Measurements from ENCODE around the gene NFIX. TPM values are rescaled to one million over a fixed set of nuclear protein-coding genes. Genes with fewer than 3 reads are reported as not detected.

The NFIX gene
- total and polyA plus RNA-seq, 7 donors = 22.2 to 347 (median 220) TPM

DNA sequence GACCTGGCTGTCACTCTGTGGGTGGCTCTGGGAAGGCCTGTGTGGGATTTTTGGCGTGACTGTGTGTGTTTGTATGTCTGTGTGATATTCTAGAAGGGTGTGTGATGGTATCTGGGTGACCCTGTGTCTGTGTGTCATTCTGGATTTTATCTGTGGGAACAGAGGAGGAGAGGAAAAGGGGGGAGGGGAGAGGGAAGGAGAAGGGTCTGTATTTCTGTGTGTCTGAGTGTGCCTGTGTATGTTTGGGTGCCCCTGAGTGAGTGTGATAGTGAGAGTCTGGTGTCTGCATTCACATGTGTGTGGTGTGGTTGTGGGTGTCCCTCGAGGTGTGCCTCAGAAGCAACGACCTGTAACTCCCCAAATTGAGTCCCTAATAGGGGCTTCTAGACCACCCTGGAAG is 8.1 kb upstream of the NFIX start:
- Histone ChIP-seq H3K4me1 (peaks cover 16% of the 10 kb centered on the region), H3K9me3 (no peaks in the 10 kb centered on the region), H3K27ac (no peak overlapping the region), H3K36me3 (ENCODE audit: insufficient read depth in 1 of 2, low read depth in 1 of 2) (no peaks in the 10 kb centered on the region), H3K4me3 (no peak overlapping the region), H3K27me3 (ENCODE audit: insufficient read depth in 3 of 3, low read length in 2 of 3) (no peaks in the 10 kb centered on the region)
- intact Hi-C loops (cut with DNase I) = no loop called here
- WGBS, 3 donors = 83 to 84% (median 84%) methylated on average over 3 of the region's 3 CpGs
- no peak for DNase-seq
- ATAC-seq = no peak
- TF ChIP-seq, protein P1, sequence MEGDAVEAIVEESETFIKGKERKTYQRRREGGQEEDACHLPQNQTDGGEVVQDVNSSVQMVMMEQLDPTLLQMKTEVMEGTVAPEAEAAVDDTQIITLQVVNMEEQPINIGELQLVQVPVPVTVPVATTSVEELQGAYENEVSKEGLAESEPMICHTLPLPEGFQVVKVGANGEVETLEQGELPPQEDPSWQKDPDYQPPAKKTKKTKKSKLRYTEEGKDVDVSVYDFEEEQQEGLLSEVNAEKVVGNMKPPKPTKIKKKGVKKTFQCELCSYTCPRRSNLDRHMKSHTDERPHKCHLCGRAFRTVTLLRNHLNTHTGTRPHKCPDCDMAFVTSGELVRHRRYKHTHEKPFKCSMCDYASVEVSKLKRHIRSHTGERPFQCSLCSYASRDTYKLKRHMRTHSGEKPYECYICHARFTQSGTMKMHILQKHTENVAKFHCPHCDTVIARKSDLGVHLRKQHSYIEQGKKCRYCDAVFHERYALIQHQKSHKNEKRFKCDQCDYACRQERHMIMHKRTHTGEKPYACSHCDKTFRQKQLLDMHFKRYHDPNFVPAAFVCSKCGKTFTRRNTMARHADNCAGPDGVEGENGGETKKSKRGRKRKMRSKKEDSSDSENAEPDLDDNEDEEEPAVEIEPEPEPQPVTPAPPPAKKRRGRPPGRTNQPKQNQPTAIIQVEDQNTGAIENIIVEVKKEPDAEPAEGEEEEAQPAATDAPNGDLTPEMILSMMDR (IDR thresholded peaks at IDR 0.05) = no peak

DNA sequence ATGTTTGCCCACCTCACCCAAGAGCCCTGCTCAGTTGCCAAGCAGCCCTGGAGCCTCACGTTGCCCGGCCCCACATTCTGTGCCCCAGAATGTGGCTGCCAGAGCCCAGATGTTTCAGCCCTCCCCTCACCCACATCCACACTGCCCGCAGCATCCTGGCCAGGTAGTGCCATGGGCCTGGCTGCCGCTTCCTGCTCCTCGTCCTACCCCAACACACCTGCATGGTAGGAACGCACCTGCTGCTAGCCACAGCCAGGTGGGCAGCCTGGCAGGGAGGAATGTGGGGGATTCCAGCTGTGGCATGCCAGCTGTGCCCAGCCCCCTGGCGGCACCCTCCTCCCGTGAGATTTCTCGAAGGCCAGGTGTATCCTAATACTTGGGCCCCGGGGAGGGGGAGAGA is 7.5 kb upstream of the NFIX start:
- H3K4me3 ChIP-seq = no peak overlapping the region
- ATAC-seq = no peak
- intact Hi-C loops (cut with DNase I) = no loop called here
- peaks cover 16% of the 10 kb centered on the region for H3K4me1 ChIP-seq
- DNase-seq = no peak
- no peaks in the 10 kb centered on the region for H3K36me3 ChIP-seq (ENCODE audit: insufficient read depth in 1 of 2, low read depth in 1 of 2)
- no peaks in the 10 kb centered on the region for H3K9me3 ChIP-seq
- 77 to 91% (median 81%) methylated on average over 9 to 10 of the region's 10 CpGs for WGBS, 3 donors
- no peak overlapping the region for H3K27ac ChIP-seq
- TF ChIP-seq, protein P1 (IDR thresholded peaks at IDR 0.05) = no peak
- no peaks in the 10 kb centered on the region for H3K27me3 ChIP-seq (ENCODE audit: insufficient read depth in 3 of 3, low read length in 2 of 3)

DNA sequence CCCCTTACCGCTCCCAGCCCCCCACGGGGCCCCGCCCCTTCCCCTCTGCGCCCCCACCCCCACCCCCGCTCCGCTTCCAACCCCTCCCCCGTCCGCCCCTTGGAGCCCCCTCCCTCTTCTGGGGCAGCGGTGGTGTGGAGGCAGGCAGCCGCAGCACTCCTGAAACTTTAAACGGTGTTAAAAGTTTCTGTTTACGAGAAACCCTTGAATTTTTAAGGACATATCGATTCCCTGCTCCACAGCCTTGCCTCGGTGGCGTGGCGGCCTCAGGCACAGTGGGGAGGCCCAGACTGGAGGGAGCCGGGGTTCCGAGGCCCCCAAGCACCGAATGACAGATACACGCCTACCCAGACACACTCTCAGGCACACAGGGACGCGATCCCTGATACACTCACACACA is 4.8 kb upstream of the NFIX start:
- no peaks in the 10 kb centered on the region for H3K36me3 ChIP-seq (ENCODE audit: insufficient read depth in 1 of 2, low read depth in 1 of 2)
- no peaks in the 10 kb centered on the region for H3K9me3 ChIP-seq
- no peak for DNase-seq
- intact Hi-C loops (cut with DNase I) = no loop called here
- WGBS, 3 donors = 60 to 63% (median 61%) methylated on average over 19 to 22 of the region's 22 CpGs
- no peak for ATAC-seq
- no peak overlapping the region for H3K27ac ChIP-seq
- TF ChIP-seq, protein P1 (IDR thresholded peaks at IDR 0.05) = no peak
- H3K27me3 ChIP-seq (ENCODE audit: insufficient read depth in 3 of 3, low read length in 2 of 3) = no peaks in the 10 kb centered on the region
- H3K4me3 ChIP-seq = no peak overlapping the region
- peaks cover 6% of the 10 kb centered on the region for H3K4me1 ChIP-seq

DNA sequence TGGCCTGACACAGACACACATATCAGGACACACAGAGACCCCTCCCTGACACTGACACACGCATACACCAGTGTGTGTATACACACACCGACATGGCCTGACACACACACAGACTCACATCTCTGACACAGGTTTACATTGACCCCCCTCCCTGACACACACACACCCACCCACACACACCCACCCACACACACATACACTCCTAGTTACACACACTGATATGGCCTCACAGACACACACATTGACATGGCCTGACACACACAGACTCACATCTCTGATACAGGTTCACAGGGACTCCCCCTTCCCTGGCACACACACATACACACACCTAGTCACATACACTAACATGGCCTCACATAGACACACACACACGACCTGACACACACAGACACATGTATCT is 4.4 kb upstream of the NFIX start:
- ATAC-seq (no peak), DNase-seq (no peak)
- intact Hi-C loops (cut with DNase I) = no loop called here
- Histone ChIP-seq H3K36me3 (ENCODE audit: insufficient read depth in 1 of 2, low read depth in 1 of 2) (no peaks in the 10 kb centered on the region), H3K4me3 (no peak overlapping the region), H3K27ac (no peak overlapping the region), H3K4me1 (peaks cover 2% of the 10 kb centered on the region), H3K9me3 (no peaks in the 10 kb centered on the region), H3K27me3 (ENCODE audit: insufficient read depth in 3 of 3, low read length in 2 of 3) (no peaks in the 10 kb centered on the region)
- TF ChIP-seq, protein P1 (IDR thresholded peaks at IDR 0.05) = no peak
- WGBS, 3 donors = 77 to 85% (median 79%) methylated on average over 3 of the region's 3 CpGs

DNA sequence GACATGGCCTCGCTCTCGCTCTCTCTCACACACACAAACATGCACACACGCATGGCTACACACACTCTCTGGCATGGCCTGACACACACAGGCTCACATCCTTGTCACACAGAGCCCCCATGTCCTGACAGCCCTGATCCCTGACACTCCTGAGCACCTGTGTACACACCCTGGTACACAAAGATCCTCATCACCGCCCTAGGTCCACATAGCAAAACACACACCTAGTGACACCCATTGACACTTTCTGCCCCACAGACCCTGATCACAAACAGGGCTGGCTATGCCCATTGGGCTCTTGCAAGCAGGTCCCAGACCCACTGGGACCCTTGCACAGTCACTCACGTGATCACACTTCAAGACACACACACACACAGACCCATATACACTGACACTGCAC is 4.0 kb upstream of the NFIX start:
- Histone ChIP-seq H3K27ac (no peak overlapping the region), H3K9me3 (no peaks in the 10 kb centered on the region), H3K4me3 (no peak overlapping the region), H3K27me3 (ENCODE audit: insufficient read depth in 3 of 3, low read length in 2 of 3) (no peaks in the 10 kb centered on the region), H3K36me3 (ENCODE audit: insufficient read depth in 1 of 2, low read depth in 1 of 2) (no peaks in the 10 kb centered on the region), H3K4me1 (no peaks in the 10 kb centered on the region)
- intact Hi-C loops (cut with DNase I) = no loop called here
- WGBS, 3 donors = 95 to 98% (median 96%) methylated on average over 5 of the region's 5 CpGs
- TF ChIP-seq, protein P1 (IDR thresholded peaks at IDR 0.05) = no peak
- ATAC-seq (no peak), DNase-seq (no peak)

Measured in psoas muscle (tissue), 8 donors.